Measurements from ENCODE around the gene HMGCR. TPM values are rescaled to one million over a fixed set of nuclear protein-coding genes. Genes with fewer than 3 reads are reported as not detected.

The HMGCR gene
- total RNA-seq, 1 experiment from 2014 or later, result 22.0 TPM

DNA sequence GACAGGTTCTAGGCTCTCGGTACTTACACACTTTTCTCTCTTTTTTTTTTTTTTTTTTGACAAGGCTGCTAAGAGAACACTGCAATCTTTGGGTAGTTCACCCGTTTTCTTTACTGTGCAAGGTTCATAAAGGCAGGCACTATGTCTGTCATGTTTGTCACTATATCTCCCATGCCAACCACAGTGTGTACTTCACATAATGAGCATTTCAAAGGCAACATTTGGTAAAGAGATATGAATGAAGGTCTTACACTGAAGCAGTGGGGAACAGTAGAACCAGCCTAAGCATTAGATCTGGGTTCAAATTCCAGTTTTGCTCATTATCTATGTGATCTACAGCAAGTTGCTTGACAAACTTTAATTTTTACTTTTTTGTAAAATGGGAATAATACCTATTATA lies 1.5 kb upstream of the HMGCR start:
- no peaks in the 10 kb centered on the region for H3K36me3 ChIP-seq (ENCODE audit: low read depth, low read length)
- no TSS peak for BruUV-seq (replicated peaks)
- no peaks in the 10 kb centered on the region for H3F3A ChIP-seq (ENCODE audit: low read length, unreplicated experiment)
- no peak overlapping the region for H3K4me3 ChIP-seq (ENCODE audit: low read length)
- TF ChIP-seq EZH2 (IDR thresholded peaks at IDR 0.05; ENCODE audit: low read length, unreplicated experiment), result no peak
- TF ChIP-seq, protein P1, sequence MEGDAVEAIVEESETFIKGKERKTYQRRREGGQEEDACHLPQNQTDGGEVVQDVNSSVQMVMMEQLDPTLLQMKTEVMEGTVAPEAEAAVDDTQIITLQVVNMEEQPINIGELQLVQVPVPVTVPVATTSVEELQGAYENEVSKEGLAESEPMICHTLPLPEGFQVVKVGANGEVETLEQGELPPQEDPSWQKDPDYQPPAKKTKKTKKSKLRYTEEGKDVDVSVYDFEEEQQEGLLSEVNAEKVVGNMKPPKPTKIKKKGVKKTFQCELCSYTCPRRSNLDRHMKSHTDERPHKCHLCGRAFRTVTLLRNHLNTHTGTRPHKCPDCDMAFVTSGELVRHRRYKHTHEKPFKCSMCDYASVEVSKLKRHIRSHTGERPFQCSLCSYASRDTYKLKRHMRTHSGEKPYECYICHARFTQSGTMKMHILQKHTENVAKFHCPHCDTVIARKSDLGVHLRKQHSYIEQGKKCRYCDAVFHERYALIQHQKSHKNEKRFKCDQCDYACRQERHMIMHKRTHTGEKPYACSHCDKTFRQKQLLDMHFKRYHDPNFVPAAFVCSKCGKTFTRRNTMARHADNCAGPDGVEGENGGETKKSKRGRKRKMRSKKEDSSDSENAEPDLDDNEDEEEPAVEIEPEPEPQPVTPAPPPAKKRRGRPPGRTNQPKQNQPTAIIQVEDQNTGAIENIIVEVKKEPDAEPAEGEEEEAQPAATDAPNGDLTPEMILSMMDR (conservative IDR thresholded peaks at IDR 0.05; ENCODE audit: low read depth, low read length), result no peak
- TF ChIP-seq EZH2phosphoT487 (IDR thresholded peaks at IDR 0.05; ENCODE audit: borderline replicate concordance, low read length), result no peak
- H3K9me2 ChIP-seq (replicated peaks; ENCODE audit: low read length), result no peaks in the 10 kb centered on the region
- no peak overlapping the region for H3K4me2 ChIP-seq (ENCODE audit: low read length)
- CTCF ChIA-PET, result no interaction called here
- intact Hi-C loops (cut with micrococcal nuclease), result loop anchor here (5.0 kb wide), 1 partner anchor 283 kb away; the partner anchor contains the start of gene GCNT4
- DNase-seq (no peak), ATAC-seq (no peak)
- H3K9me3 ChIP-seq (ENCODE audit: low read length), result no peaks in the 10 kb centered on the region
- peaks cover 21% of the 10 kb centered on the region for H4K20me1 ChIP-seq (ENCODE audit: low read length)
- no peaks in the 10 kb centered on the region for H3K27me3 ChIP-seq (ENCODE audit: low read length)
- POLR2A ChIA-PET (ENCODE audit: unreplicated experiment), result no interaction called here
- peaks cover 34% of the 10 kb centered on the region for H3K79me2 ChIP-seq (ENCODE audit: low read length)
- H3K27ac ChIP-seq (ENCODE audit: low read length), result no peak overlapping the region
- no peak overlapping the region for H2AFZ ChIP-seq (ENCODE audit: low read length)
- H3K4me1 ChIP-seq (ENCODE audit: insufficient read depth, low read length), result peaks cover 22% of the 10 kb centered on the region
- H3K9ac ChIP-seq (ENCODE audit: low read length), result no peak overlapping the region; the same call in 1 of the 2 replicates

DNA sequence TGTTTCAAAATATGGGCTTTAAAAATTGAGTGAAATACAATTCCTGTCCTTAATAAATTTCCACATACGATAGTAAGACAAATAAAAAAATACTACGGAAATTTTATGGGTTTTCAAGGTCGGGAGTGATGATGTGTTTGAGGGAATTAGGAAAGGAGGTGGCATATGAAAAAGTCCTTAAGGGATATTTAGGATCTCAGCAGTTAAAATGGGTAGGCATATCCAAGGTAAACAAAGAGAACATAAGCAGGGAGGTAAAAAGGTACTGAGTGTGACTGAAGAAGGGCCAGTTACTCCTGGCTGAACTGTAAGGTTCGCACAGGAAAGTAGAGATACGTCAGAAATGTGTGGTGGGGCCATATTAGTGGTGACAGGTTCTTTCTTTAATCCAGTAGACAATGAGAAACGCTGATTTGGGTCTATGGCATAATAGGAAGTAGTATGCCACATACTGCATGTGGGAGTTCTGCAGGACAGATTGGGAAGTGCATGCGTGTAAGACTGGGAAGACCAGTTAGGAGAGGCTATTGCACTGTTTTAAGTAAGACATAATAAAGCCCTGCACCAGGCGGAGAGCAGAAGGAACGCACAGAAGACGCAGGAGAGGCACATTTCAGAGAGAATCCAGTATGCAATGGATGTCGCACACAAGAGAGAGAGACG lies 937 bp upstream of the HMGCR start:
- Histone ChIP-seq H3K4me3 (ENCODE audit: low read length) (peak overlapping the region; percentile 99), H3K9me3 (ENCODE audit: low read length) (no peaks in the 10 kb centered on the region), H3F3A (ENCODE audit: low read length, unreplicated experiment) (no peaks in the 10 kb centered on the region), H3K9ac (ENCODE audit: low read length) (peak overlapping the region; percentile 84), H4K20me1 (ENCODE audit: low read length) (peaks cover 23% of the 10 kb centered on the region), H3K9me2 (replicated peaks; ENCODE audit: low read length) (no peaks in the 10 kb centered on the region), H3K4me2 (ENCODE audit: low read length) (peak overlapping the region; percentile 92), H3K4me1 (ENCODE audit: insufficient read depth, low read length) (peaks cover 27% of the 10 kb centered on the region), H3K27me3 (ENCODE audit: low read length) (no peaks in the 10 kb centered on the region), H3K36me3 (ENCODE audit: low read depth, low read length) (no peaks in the 10 kb centered on the region), H2AFZ (ENCODE audit: low read length) (peak overlapping the region; percentile 90), H3K27ac (ENCODE audit: low read length) (peak overlapping the region; percentile 86), H3K79me2 (ENCODE audit: low read length) (peaks cover 40% of the 10 kb centered on the region)
- ChIA-PET CTCF (interaction anchor here (1.6 kb wide), 1 partner anchor 99 kb away, joined by 11 read pairs; the partner anchor contains the start of gene ANKRD31), POLR2A (ENCODE audit: unreplicated experiment) (no interaction called here)
- TSS peak; percentile 96 for BruUV-seq (replicated peaks)
- intact Hi-C loops (cut with micrococcal nuclease), result loop anchor here (1.0 to 5.0 kb wide), 5 partner anchors 15 to 345 kb away; partner anchors contain the start of genes CERT1, GCNT4 and POLK
- ATAC-seq (peak; percentile 65), DNase-seq (peak; percentile 69)
- TF ChIP-seq, protein P1 (conservative IDR thresholded peaks at IDR 0.05; ENCODE audit: low read depth, low read length), result no peak; the same call in 1 of the 2 replicates
- TF ChIP-seq EZH2 (IDR thresholded peaks at IDR 0.05; ENCODE audit: low read length, unreplicated experiment) (no peak), EZH2phosphoT487 (IDR thresholded peaks at IDR 0.05; ENCODE audit: borderline replicate concordance, low read length) (no peak)

Measured in PC-3 (cell line).